OCI-LY1 (cell line): ENCODE data around the gene MRPL42.
"Not testable (repeated sequence)": the region's sequence is repeated elsewhere in the genome, so short reads cannot be mapped to it uniquely, and the experiment has no call there.

Experiments used
- H2AFZ ChIP-seq: fragments of 200-600 bp; sonication (generic), shearing (Covaris generic); 2 replicates; pipeline ENCODE4 v1.6.0; 2014; ENCODE audit warnings: antibody characterized with exemption, mild to moderate bottlenecking, low read length
- H3F3A ChIP-seq: fragments of 200-600 bp; sonication (generic), shearing (Covaris generic); 2 replicates; pipeline ENCODE4 v1.6.0; 2014; ENCODE audit warnings: mild to moderate bottlenecking, antibody characterized with exemption, low read length, moderate library complexity; ENCODE audit not compliant: insufficient read depth
- H3K27ac ChIP-seq: fragments of 200-600 bp; sonication (generic); 2 replicates; pipeline ENCODE4 v1.5.1; 2014; ENCODE audit warnings: low read length, mixed run types, mild to moderate bottlenecking, low read depth; ENCODE audit not compliant: poor library complexity, severe bottlenecking
- H3K27me3 ChIP-seq: fragments of 200-600 bp; sonication (generic); 2 replicates; pipeline ENCODE4 v1.6.0; 2014; ENCODE audit warnings: antibody characterized with exemption, mild to moderate bottlenecking, low read length, moderate library complexity; ENCODE audit not compliant: insufficient read depth
- H3K36me3 ChIP-seq: fragments of 200-600 bp; sonication (generic); 2 replicates; pipeline ENCODE4 v1.6.1; 2014; ENCODE audit warnings: mild to moderate bottlenecking, antibody characterized with exemption, low read length, moderate library complexity, mixed read lengths; ENCODE audit not compliant: insufficient read depth
- H3K4me1 ChIP-seq: fragments of 200-600 bp; sonication (generic); 2 replicates; pipeline ENCODE4 v1.5.1; 2014; ENCODE audit warnings: mild to moderate bottlenecking, low read length, moderate library complexity; ENCODE audit not compliant: insufficient read depth, severe bottlenecking
- H3K4me2 ChIP-seq: fragments of 200-600 bp; sonication (generic), shearing (Covaris generic); 2 replicates; pipeline ENCODE4 v1.6.1; 2014; ENCODE audit warnings: low read length
- H3K4me3 ChIP-seq: fragments of 200-600 bp; sonication (generic); 2 replicates; pipeline ENCODE4 v1.5.1; 2014; ENCODE audit warnings: low read length, low read depth, mild to moderate bottlenecking, mixed read lengths; ENCODE audit not compliant: poor library complexity, severe bottlenecking
- H3K79me2 ChIP-seq: fragments of 200-600 bp; shearing (Covaris generic); 2 replicates; pipeline ENCODE4 v1.6.1; 2016; ENCODE audit warnings: mixed run types, low read length, mixed read lengths; ENCODE audit not compliant: insufficient read depth
- H3K9ac ChIP-seq: fragments of 200-600 bp; sonication (generic), shearing (Covaris generic); 2 replicates; pipeline ENCODE4 v1.6.1; 2014; ENCODE audit warnings: mild to moderate bottlenecking, low read length, mixed read lengths
- H3K9me2 ChIP-seq: fragments of 200-600 bp; sonication (generic), shearing (Covaris generic); 2 replicates; pipeline ENCODE4 v1.6.1; 2014; ENCODE audit warnings: low read depth, mild to moderate bottlenecking, low read length, mixed read lengths
- H3K9me3 ChIP-seq: fragments of 200-600 bp; shearing (Covaris generic); 2 replicates; pipeline ENCODE4 v1.6.1; 2014; ENCODE audit warnings: low read length, mixed read lengths
- H4K20me1 ChIP-seq: fragments of 200-600 bp; sonication (generic), shearing (Covaris generic); 2 replicates; pipeline ENCODE4 v1.6.0; 2016; ENCODE audit warnings: mild to moderate bottlenecking, low read length; ENCODE audit not compliant: insufficient read depth
- EZH2 ChIP-seq: fragments of 200-600 bp; sonication (generic), shearing (Covaris generic); IDR thresholded peaks from 2 replicates; pipeline ENCODE4 v1.8.0; 2017; ENCODE audit warnings: borderline replicate concordance, mixed run types, mild to moderate bottlenecking, antibody characterized with exemption, low read length, moderate library complexity, mixed read lengths
- TF ChIP-seq, protein P1 (sequence below): fragments of 200-600 bp; sonication (generic), shearing (Covaris generic); IDR thresholded peaks from 2 replicates; pipeline ENCODE4 v1.5.1; 2017; ENCODE audit warnings: mild to moderate bottlenecking, antibody characterized with exemption, low read length, moderate library complexity, mixed read lengths

The MRPL42 gene

DNA sequence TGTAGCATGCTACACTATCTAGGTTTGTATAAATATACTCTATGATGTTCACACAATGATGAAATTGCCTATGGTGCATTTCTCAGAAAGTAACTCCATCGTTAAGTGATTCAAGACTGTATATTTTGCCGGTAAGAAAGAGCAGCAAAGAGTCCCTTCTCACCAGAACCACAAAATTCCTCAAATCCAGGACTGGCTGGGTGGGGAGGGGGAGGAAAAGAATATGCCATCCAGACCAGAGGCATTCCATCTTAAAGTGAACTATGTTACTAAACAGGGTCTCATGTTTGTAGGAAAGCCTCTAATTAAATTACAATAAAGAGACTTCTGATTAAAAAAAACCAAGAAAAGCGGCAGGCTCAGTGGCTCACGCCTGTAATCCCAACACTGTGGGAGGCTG, 37.0 kb upstream of the MRPL42 start:
- no peak for TF ChIP-seq EZH2
- TF ChIP-seq, protein P1, sequence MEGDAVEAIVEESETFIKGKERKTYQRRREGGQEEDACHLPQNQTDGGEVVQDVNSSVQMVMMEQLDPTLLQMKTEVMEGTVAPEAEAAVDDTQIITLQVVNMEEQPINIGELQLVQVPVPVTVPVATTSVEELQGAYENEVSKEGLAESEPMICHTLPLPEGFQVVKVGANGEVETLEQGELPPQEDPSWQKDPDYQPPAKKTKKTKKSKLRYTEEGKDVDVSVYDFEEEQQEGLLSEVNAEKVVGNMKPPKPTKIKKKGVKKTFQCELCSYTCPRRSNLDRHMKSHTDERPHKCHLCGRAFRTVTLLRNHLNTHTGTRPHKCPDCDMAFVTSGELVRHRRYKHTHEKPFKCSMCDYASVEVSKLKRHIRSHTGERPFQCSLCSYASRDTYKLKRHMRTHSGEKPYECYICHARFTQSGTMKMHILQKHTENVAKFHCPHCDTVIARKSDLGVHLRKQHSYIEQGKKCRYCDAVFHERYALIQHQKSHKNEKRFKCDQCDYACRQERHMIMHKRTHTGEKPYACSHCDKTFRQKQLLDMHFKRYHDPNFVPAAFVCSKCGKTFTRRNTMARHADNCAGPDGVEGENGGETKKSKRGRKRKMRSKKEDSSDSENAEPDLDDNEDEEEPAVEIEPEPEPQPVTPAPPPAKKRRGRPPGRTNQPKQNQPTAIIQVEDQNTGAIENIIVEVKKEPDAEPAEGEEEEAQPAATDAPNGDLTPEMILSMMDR, result no peak
- H3K4me1 ChIP-seq, result peaks cover 34% of the 10 kb centered on the region

DNA sequence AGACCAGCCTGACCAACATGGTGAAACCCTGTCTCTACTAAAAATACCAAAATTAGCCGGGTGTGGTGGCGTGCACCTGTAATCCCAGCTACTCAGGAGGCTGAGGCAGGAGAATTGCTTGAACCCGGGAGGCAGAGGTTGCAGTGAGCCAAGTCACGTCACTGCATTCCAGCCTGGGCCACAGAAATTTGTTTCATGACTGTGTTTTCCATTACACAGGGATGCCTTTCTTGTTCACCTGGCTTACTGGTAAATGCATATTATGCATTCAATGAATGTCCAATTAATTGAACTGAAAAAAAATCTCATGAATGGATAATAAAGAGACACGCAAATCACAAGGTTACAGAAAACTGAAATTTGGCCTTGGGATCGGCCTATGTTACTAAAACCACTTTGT, 35.3 kb upstream of the MRPL42 start:
- H2AFZ ChIP-seq, H3K4me3 ChIP-seq, H3K27me3 ChIP-seq: not testable (repeated sequence)

More for the DNA sequence above, 37.0 kb upstream of the MRPL42 start:
- Histone ChIP-seq H3K4me3 (no peak overlapping the region), H2AFZ (no peak overlapping the region), H3K9me3 (no peaks in the 10 kb centered on the region), H4K20me1 (peaks cover 12% of the 10 kb centered on the region), H3K9ac (no peak overlapping the region), H3K36me3 (0 out of 2 replicates have a peak, but pooled peaks cover 3% of the 10 kb centered on the region), H3F3A (no peaks in the 10 kb centered on the region), H3K27ac (no peak overlapping the region), H3K9me2 (no peaks in the 10 kb centered on the region), H3K4me2 (no peak overlapping the region), H3K27me3 (no peaks in the 10 kb centered on the region), H3K79me2 (peaks cover 95% of the 10 kb centered on the region)

GRCh38 chr12:93434256-93434865, 33.0 kb upstream of the MRPL42 start:
- Histone ChIP-seq H3K4me2 (no peak overlapping the region), H3F3A (no peaks in the 10 kb centered on the region), H3K27me3 (no peaks in the 10 kb centered on the region), H2AFZ (no peak overlapping the region), H4K20me1 (peaks cover 5% of the 10 kb centered on the region; the same call in 1 of the 2 replicates), H3K9me3 (no peaks in the 10 kb centered on the region), H3K36me3 (no peaks in the 10 kb centered on the region), H3K27ac (no peak overlapping the region), H3K4me3 (no peak overlapping the region), H3K4me1 (peaks cover 43% of the 10 kb centered on the region), H3K9ac (no peak overlapping the region), H3K9me2 (no peaks in the 10 kb centered on the region), H3K79me2 (peaks cover 95% of the 10 kb centered on the region)
- TF ChIP-seq, protein P1, result no peak
- TF ChIP-seq EZH2, result no peak

More for the DNA sequence above, 35.3 kb upstream of the MRPL42 start:
- not testable (repeated sequence) for H3K36me3 ChIP-seq, H3K9me3 ChIP-seq, H3K27ac ChIP-seq, H3K4me2 ChIP-seq, H3K9ac ChIP-seq, H3F3A ChIP-seq, H3K9me2 ChIP-seq
- H4K20me1 ChIP-seq, result peaks cover 12% of the 10 kb centered on the region; the same call in 1 of the 2 replicates
- H3K79me2 ChIP-seq, result peaks cover 95% of the 10 kb centered on the region
- peaks cover 31% of the 10 kb centered on the region for H3K4me1 ChIP-seq
